PC-9 (cell line): ENCODE results near the gene NOTCH4.

Experiments
- EZH2 ChIP-seq: fragments of 200-600 bp; sonication (generic); IDR thresholded peaks from 2 replicates; pipeline ENCODE4 v1.8.0; 2017; ENCODE audit warnings: antibody characterized with exemption, low read depth
- TF ChIP-seq, protein P1 (sequence below): fragments of 200-600 bp; sonication (generic); conservative IDR thresholded peaks from 2 replicates; pipeline ENCODE4 v1.6.1; 2017; ENCODE audit warnings: mixed run types, antibody characterized with exemption, mild to moderate bottlenecking, moderate library complexity

DNA sequence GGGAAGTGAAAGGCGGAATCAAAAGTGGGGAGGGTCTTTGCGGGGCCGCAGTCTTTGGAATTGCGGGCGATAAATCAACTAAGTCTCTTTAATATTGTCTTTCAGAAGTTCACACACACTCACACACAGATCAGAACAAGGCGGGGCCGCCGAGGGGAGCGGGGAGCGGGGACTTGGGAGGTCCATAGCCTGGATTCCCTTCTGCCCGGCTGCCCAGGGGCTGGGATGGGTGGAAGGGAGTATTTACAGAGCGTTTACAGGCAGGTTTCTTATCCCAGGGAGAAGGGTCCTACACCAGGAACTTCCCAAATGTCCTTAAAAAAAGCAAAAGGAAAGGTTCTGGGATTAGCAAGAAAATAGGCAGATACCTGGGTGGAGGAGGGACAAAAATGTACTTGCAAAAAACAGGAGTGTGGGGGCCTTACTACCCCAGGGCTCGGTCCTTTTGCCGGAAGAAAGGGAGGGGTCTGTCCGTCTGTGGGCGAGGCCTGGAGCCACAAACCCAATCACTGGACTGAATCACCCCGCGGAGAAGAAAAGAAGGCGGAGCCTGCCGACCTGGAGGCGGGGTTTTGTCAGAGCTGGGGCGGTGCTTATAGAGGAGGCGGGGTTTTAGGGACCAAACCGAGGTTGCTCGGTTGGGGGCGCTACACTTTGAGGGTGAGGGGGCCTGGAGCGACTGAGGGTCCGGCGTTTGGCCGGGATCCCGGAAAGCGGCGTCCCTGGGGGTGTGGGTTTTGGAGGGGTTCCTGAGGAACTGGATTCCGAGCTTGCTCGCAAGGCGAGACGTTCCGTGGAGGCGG lies 75.4 kb downstream of the NOTCH4 start:
- TF ChIP-seq, protein P1, sequence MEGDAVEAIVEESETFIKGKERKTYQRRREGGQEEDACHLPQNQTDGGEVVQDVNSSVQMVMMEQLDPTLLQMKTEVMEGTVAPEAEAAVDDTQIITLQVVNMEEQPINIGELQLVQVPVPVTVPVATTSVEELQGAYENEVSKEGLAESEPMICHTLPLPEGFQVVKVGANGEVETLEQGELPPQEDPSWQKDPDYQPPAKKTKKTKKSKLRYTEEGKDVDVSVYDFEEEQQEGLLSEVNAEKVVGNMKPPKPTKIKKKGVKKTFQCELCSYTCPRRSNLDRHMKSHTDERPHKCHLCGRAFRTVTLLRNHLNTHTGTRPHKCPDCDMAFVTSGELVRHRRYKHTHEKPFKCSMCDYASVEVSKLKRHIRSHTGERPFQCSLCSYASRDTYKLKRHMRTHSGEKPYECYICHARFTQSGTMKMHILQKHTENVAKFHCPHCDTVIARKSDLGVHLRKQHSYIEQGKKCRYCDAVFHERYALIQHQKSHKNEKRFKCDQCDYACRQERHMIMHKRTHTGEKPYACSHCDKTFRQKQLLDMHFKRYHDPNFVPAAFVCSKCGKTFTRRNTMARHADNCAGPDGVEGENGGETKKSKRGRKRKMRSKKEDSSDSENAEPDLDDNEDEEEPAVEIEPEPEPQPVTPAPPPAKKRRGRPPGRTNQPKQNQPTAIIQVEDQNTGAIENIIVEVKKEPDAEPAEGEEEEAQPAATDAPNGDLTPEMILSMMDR, result no peak
- no peak for TF ChIP-seq EZH2
